CD14-positive monocyte (primary cell): Measurements from ENCODE around the gene MYOD1. TPM values are rescaled to one million over a fixed set of nuclear protein-coding genes. Genes with fewer than 3 reads are reported as not detected.

ENCODE experiments used
- DNase-seq, 3 donors: peaks; one replicate each; pipeline ENCODE4 v3.0.0-alpha.2; 2011 to 2022
- H2AFZ ChIP-seq: 2 replicates; pipeline ENCODE4 v1.6.0; 2012; ENCODE audit warnings: mild to moderate bottlenecking, low read depth, low read length, inconsistent platforms; ENCODE audit not compliant: insufficient read depth, poor library complexity, severe bottlenecking
- H3K27ac ChIP-seq, 2 donors: 1 replicate in 1 of 2; 2 replicates in 1 of 2; pipeline ENCODE4 v1.5.1; 2012 to 2013; ENCODE audit warnings: low read length in 2 of 2, control low read depth in 1 of 2, inconsistent platforms in 1 of 2, low read depth in 1 of 2, mild to moderate bottlenecking in 1 of 2
- H3K27me3 ChIP-seq, 2 donors: one replicate each; pipeline versions ENCODE4 v1.6.0 to v1.6.1; 2011 to 2013; ENCODE audit warnings: low read length in 2 of 2; ENCODE audit not compliant: control insufficient read depth in 2 of 2, insufficient read depth in 2 of 2
- H3K36me3 ChIP-seq, 2 donors: replicated peaks in 1 of 2; 1 replicate in 1 of 2; 2 replicates in 1 of 2; pipeline versions ENCODE4 v1.5.1 to v1.6.1; 2012 to 2013; ENCODE audit warnings: low read length in 2 of 2, control low read depth in 1 of 2, inconsistent platforms in 1 of 2, mild to moderate bottlenecking in 1 of 2; ENCODE audit not compliant: insufficient read depth in 2 of 2, control insufficient read depth in 1 of 2
- H3K4me1 ChIP-seq, 2 donors: 1 replicate in 1 of 2; 2 replicates in 1 of 2; pipeline versions ENCODE4 v1.5.1 to v1.6.1; 2012 to 2013; ENCODE audit warnings: low read length in 2 of 2, control low read depth in 1 of 2, inconsistent platforms in 1 of 2, mild to moderate bottlenecking in 1 of 2, moderate library complexity in 1 of 2; ENCODE audit not compliant: insufficient read depth in 2 of 2, control insufficient read depth in 1 of 2
- H3K4me2 ChIP-seq: replicated peaks from 2 replicates; pipeline ENCODE3; 2012; ENCODE audit warnings: low read length, moderate library complexity, mild to moderate bottlenecking; ENCODE audit not compliant: poor library complexity, severe bottlenecking; ENCODE audit errors: extremely low read depth
- H3K4me3 ChIP-seq, 3 experiments: fragments of 200-600 bp in 1 of 3; sonication (generic) in 1 of 3; replicated peaks in 1 of 3; 1 replicate in 2 of 3; 2 replicates in 1 of 3; pipeline ENCODE4 v1.5.1; 2011 to 2013; ENCODE audit warnings: low read length in 3 of 3, mild to moderate bottlenecking in 3 of 3, control low read depth in 2 of 3, low read depth in 2 of 3, inconsistent platforms in 1 of 3, moderate library complexity in 1 of 3
- H3K79me2 ChIP-seq: 2 replicates; pipeline ENCODE4 v1.6.0; 2012; ENCODE audit warnings: mild to moderate bottlenecking, control low read depth, inconsistent platforms, low read length, moderate library complexity; ENCODE audit not compliant: insufficient read depth
- H3K9ac ChIP-seq: 2 replicates; pipeline ENCODE4 v1.6.0; 2017; ENCODE audit warnings: low read length, mild to moderate bottlenecking; ENCODE audit not compliant: insufficient read depth, poor library complexity, severe bottlenecking
- H3K9me3 ChIP-seq, 2 donors: replicated peaks in 1 of 2; 1 replicate in 1 of 2; 2 replicates in 1 of 2; pipeline versions ENCODE4 v1.5.1 to v1.6.1; 2012 to 2013; ENCODE audit warnings: low read length in 2 of 2, control low read depth in 1 of 2; ENCODE audit not compliant: control insufficient read depth in 1 of 2, insufficient read depth in 1 of 2
- H4K20me1 ChIP-seq: 2 replicates; pipeline ENCODE4 v1.6.0; 2012; ENCODE audit warnings: mild to moderate bottlenecking, low read length, control low read depth, moderate library complexity; ENCODE audit not compliant: insufficient read depth
- H3K27ac Mint-ChIP-seq, 7 donors: one replicate each; pipeline ENCODE4 v1.8.0; 2020; ENCODE audit warnings: mild to moderate bottlenecking in 7 of 7, mixed read lengths in 7 of 7, moderate library complexity in 6 of 7, inconsistent platforms in 2 of 7
- H3K27me3 Mint-ChIP-seq, 3 donors: one replicate each; pipeline ENCODE4 v1.8.0; 2021 to 2022; ENCODE audit warnings: low read depth in 3 of 3, mild to moderate bottlenecking in 3 of 3, mixed read lengths in 3 of 3, moderate library complexity in 3 of 3, inconsistent platforms in 1 of 3
- H3K36me3 Mint-ChIP-seq, 2 donors: one replicate each; pipeline ENCODE4 v1.8.0; 2020; ENCODE audit warnings: mixed read lengths in 2 of 2, inconsistent platforms in 1 of 2, mild to moderate bottlenecking in 1 of 2
- H3K4me1 Mint-ChIP-seq: one replicate; pipeline ENCODE4 v1.8.0; 2020; ENCODE audit warnings: mild to moderate bottlenecking, mixed read lengths
- H3K4me3 Mint-ChIP-seq, 2 donors: one replicate each; pipeline ENCODE4 v1.8.0; 2020; ENCODE audit warnings: mild to moderate bottlenecking in 2 of 2, mixed read lengths in 2 of 2, moderate library complexity in 1 of 2
- H3K9me3 Mint-ChIP-seq, 7 donors: one replicate each; pipeline ENCODE4 v1.8.0; 2020 to 2022; ENCODE audit warnings: mixed read lengths in 7 of 7, mild to moderate bottlenecking in 6 of 7, moderate library complexity in 6 of 7, inconsistent platforms in 2 of 7
- CTCF ChIP-seq: fragments of 200-600 bp; IDR thresholded peaks from one replicate; pipeline ENCODE4 v1.8.0; 2022; ENCODE audit warnings: antibody characterized with exemption, mild to moderate bottlenecking
- WGBS: methylation state at CpG from one replicate; pipeline ENCODE4 v1.1.5; 2013; ENCODE audit warnings: missing lambda C conversion rate; ENCODE audit not compliant: insufficient coverage; 5-methylcytosine and 5-hydroxymethylcytosine counted together
- intact Hi-C, 2 donors: fragments of 100-400 bp; cut with micrococcal nuclease; formaldehyde crosslinking; loops; one replicate each; pipeline versions ENCODE4 v1.15.0 to v1.15.1; 2023
- polyA plus RNA-seq, 3 donors: library from polyadenylated mRNA; depleted of rRNA in 1 of 3; unstranded in 2 of 3; stranded (reverse) in 1 of 3; fragments of 300-500 nt in 2 of 3; fragments of >200 nt in 1 of 3; fragmentation: Illumina TruSeq in 2 of 3; gene quantifications; 1 replicate in 2 of 3; 2 replicates in 1 of 3; pipeline ENCODE4 v1.2.3, GENCODE V29; 2012 to 2021

The MYOD1 gene
- polyA plus RNA-seq, 3 donors, result not detected

GRCh38 chr11:17692931-17693330, 26.4 kb upstream of the MYOD1 start:
- H4K20me1 ChIP-seq, result no peaks in the 10 kb centered on the region
- 29% methylated on average over 4 of the region's 7 CpGs for WGBS
- H3K9me3 ChIP-seq, result peaks cover 0 to 7% of the 10 kb centered on the region in 2 donors
- H3K4me1 ChIP-seq, result no peaks in the 10 kb centered on the region
- intact Hi-C loops, result no loop called here
- H3K27me3 Mint-ChIP-seq, result peaks cover 42 to 55% (median 43%) of the 10 kb centered on the region in 3 donors
- no peak overlapping the region for H3K4me2 ChIP-seq
- no peak overlapping the region for H3K27ac ChIP-seq
- H3K79me2 ChIP-seq, result no peaks in the 10 kb centered on the region
- no peaks in the 10 kb centered on the region for H3K4me1 Mint-ChIP-seq
- H3K36me3 Mint-ChIP-seq, result peaks cover 5% of the 10 kb centered on the region in 2 donors
- no peak overlapping the region for H3K27ac Mint-ChIP-seq
- no peak overlapping the region for H3K4me3 Mint-ChIP-seq
- no peak for TF ChIP-seq CTCF
- peaks cover 33 to 45% of the 10 kb centered on the region in 2 donors for H3K27me3 ChIP-seq
- H2AFZ ChIP-seq, result no peak overlapping the region
- peaks cover 0 to 14% (median 8%) of the 10 kb centered on the region in 7 donors for H3K9me3 Mint-ChIP-seq
- H3K36me3 ChIP-seq, result no peaks in the 10 kb centered on the region
- no peak overlapping the region for H3K4me3 ChIP-seq
- H3K9ac ChIP-seq, result no peak overlapping the region
- DNase-seq, result no peak

GRCh38 chr11:17693531-17693930, 25.8 kb upstream of the MYOD1 start:
- peaks cover 5% of the 10 kb centered on the region in 2 donors for H3K36me3 Mint-ChIP-seq
- intact Hi-C loops, result no loop called here

More at GRCh38 chr11:17693531-17693930, 25.8 kb upstream of the MYOD1 start:
- H3K36me3 ChIP-seq, result no peaks in the 10 kb centered on the region
- no peak overlapping the region for H3K4me3 ChIP-seq
- H3K79me2 ChIP-seq, result no peaks in the 10 kb centered on the region
- peaks cover 0 to 7% of the 10 kb centered on the region in 2 donors for H3K9me3 ChIP-seq
- Mint-ChIP-seq H3K9me3 (peaks cover 0 to 13% (median 8%) of the 10 kb centered on the region in 7 donors), H3K4me1 (no peaks in the 10 kb centered on the region), H3K27ac (no peak overlapping the region), H3K27me3 (peaks cover 43 to 59% (median 44%) of the 10 kb centered on the region in 3 donors), H3K4me3 (no peak overlapping the region)
- no peak overlapping the region for H3K4me2 ChIP-seq
- H3K27me3 ChIP-seq, result peaks cover 33 to 45% of the 10 kb centered on the region in 2 donors
- no peak for DNase-seq
- H3K4me1 ChIP-seq, result no peaks in the 10 kb centered on the region
- H3K9ac ChIP-seq, result no peak overlapping the region
- H4K20me1 ChIP-seq, result no peaks in the 10 kb centered on the region
- H3K27ac ChIP-seq, result no peak overlapping the region
- TF ChIP-seq CTCF, result no peak
- H2AFZ ChIP-seq, result no peak overlapping the region
- WGBS, result 88% methylated on average over 4 of the region's 4 CpGs
